Natural killer cell treated with Interleukin-12 subunit alpha and Interleukin-12 subunit beta and Interleukin-15 and Interleukin-18, amount 100 ng/mL, for 72 hours (primary cell): ENCODE data around the gene WDR73. TPM values are rescaled to one million over a fixed set of nuclear protein-coding genes. Genes with fewer than 3 reads are reported as not detected.
"Not testable (repeated sequence)": the region's sequence is repeated elsewhere in the genome, so short reads cannot be mapped to it uniquely, and the experiment has no call there.

Experiments used
- ATAC-seq, 2 donors: fragments of 150-1000 bp; cut with Tn5 transposase in 1 of 2; sonication (Bioruptor Pico), chemical (Tn5 transposase) in 1 of 2; 2 replicates each; pipeline ENCODE4 v1.10.0; 2021
- DNase-seq: peaks from one replicate; pipeline ENCODE4 v3.0.0; 2022; ENCODE audit warnings: low spot score
- H3K27ac Mint-ChIP-seq, 2 donors: 1 replicate in 1 of 2; 2 replicates in 1 of 2; pipeline ENCODE4 v1.8.0; 2022; ENCODE audit warnings: mixed read lengths in 2 of 2, mild to moderate bottlenecking in 1 of 2, moderate library complexity in 1 of 2
- H3K27me3 Mint-ChIP-seq, 2 donors: 1 replicate in 1 of 2; 2 replicates in 1 of 2; pipeline ENCODE4 v1.8.0; 2022; ENCODE audit warnings: mixed read lengths in 2 of 2
- H3K36me3 Mint-ChIP-seq: one replicate; pipeline ENCODE4 v1.8.0; 2022; ENCODE audit warnings: mixed read lengths
- H3K4me1 Mint-ChIP-seq, 2 donors: 1 replicate in 1 of 2; 2 replicates in 1 of 2; pipeline ENCODE4 v1.8.0; 2022; ENCODE audit warnings: low read depth in 2 of 2, mixed read lengths in 2 of 2, mild to moderate bottlenecking in 1 of 2
- H3K4me3 Mint-ChIP-seq: one replicate; pipeline ENCODE4 v1.8.0; 2022; ENCODE audit warnings: mixed read lengths
- H3K9me3 Mint-ChIP-seq: 2 replicates; pipeline ENCODE4 v1.8.0; 2022; ENCODE audit warnings: mixed read lengths
- total RNA-seq, 2 donors: library from RNA; stranded (reverse); gene quantifications; one replicate each; pipeline ENCODE4 v1.2.3, GENCODE V29; 2022

The WDR73 gene
- 10 to 100 TPM; 19.7 to 41.2 TPM for total RNA-seq

DNA sequence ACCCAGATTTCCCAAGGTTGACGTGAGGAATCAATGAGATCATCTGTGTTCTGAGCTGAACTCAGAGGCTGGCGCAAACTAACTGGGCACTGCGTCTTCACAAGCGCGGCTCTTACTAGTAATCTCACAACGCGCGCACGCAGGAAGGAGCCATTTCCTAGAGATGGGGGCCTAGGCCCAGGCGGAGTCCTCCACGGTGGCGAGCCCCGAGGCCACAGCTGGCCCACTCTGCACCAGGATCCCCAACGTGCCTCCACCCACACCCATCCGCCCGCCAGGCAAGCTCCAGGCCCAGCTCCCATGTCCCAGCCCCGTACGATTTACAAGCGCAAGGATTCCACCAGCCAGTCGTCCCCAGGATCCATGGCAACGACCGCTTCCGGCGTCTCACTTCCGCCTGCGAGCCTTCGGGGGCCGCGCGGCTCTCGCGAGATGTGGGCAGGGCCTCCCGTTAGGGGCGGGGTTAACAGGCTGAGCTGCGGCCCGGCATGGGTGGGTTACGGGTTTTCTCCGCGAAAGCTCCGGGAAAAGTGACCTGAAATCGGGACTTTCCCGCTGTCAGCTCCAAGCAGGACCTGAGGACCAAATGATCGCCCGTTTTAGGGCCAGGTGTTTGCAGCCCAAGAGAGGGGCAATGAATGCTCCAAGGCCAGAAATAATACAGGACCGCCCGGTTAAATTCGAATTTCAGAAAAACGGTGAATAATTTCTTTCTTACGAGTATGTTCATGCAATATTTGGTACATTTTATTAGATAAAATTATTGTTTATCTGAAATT is at the start of gene WDR73:
Gene WDR73 (minus strand): TSS at position 374 of the 779 bp plus-strand sequence. CDS start 9 bp downstream, at position 365.
- ATAC-seq (peak; percentile 90 to 94), DNase-seq (peak; percentile 96)
- Mint-ChIP-seq H3K27me3 (no peaks in the 10 kb centered on the region), H3K27ac (peak within 1 kb of the TSS; percentile 80 to 87), H3K4me3 (peak within 1 kb of the TSS; percentile 89), H3K4me1 (peaks cover 39 to 48% of the 10 kb centered on the region in 2 donors), H3K9me3 (no peaks in the 10 kb centered on the region), H3K36me3 (peaks cover 16% of the 10 kb centered on the region)

- H3K9me3 Mint-ChIP-seq, result no peaks in the 10 kb centered on the region
- H3K36me3 Mint-ChIP-seq, result no peaks in the 10 kb centered on the region
- no peak overlapping the region for H3K4me3 Mint-ChIP-seq
- ATAC-seq (no peak), DNase-seq (no peak)
- H3K27me3 Mint-ChIP-seq, result no peaks in the 10 kb centered on the region
- H3K27ac Mint-ChIP-seq, result peak overlapping the region in 1 of 2 donors; percentile 18
- peaks cover 47 to 49% of the 10 kb centered on the region in 2 donors for H3K4me1 Mint-ChIP-seq
Observed at GRCh38 chr15:84703808-84704207, 49.7 kb upstream of the WDR73 start.

DNA sequence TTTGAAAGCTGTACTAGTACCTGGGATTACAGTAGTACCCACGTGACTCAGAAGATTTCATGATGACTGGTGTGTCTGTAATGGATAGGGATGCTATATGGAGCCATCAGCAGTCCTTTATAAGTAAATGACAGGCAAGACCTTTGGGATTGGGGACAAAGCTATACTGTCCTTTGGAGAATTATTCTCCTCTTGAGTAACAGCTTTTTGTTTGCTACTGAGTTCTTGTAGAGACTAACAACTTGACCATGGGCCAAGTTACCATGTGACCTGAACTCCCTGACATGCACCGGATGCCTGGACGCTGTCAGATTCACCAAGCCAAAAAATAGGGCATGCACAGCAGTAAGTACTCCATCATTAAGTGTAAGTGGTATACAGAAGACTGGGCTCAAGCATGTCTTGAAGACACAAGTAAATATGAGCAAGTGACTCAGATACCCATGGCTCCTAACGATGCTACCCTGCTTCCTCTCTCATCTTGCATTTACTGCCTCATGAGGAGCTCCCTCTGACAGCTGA is 48.9 kb upstream of the WDR73 start:
- Mint-ChIP-seq H3K4me1 (peaks cover 41 to 45% of the 10 kb centered on the region in 2 donors), H3K36me3 (no peaks in the 10 kb centered on the region), H3K27me3 (no peaks in the 10 kb centered on the region)

GRCh38 chr15:84699538-84700191 is 45.6 kb upstream of the WDR73 start:
- ATAC-seq (no peak), DNase-seq (no peak)
- Mint-ChIP-seq H3K4me1 (peaks cover 46 to 51% of the 10 kb centered on the region in 2 donors), H3K9me3 (no peaks in the 10 kb centered on the region), H3K4me3 (no peak overlapping the region), H3K27me3 (no peaks in the 10 kb centered on the region), H3K27ac (no peak overlapping the region), H3K36me3 (no peaks in the 10 kb centered on the region)

More for the DNA sequence above, 48.9 kb upstream of the WDR73 start:
- Mint-ChIP-seq H3K27ac (peak overlapping the region in 1 of 2 donors; percentile 18), H3K9me3 (no peaks in the 10 kb centered on the region), H3K4me3 (no peak overlapping the region)
- DNase-seq, result no peak
- peak; percentile 40 to 49 for ATAC-seq

GRCh38 chr15:84697236-84697990 is 43.3 kb upstream of the WDR73 start:
- no peaks in the 10 kb centered on the region for H3K9me3 Mint-ChIP-seq
- no peak overlapping the region for H3K27ac Mint-ChIP-seq
- no peaks in the 10 kb centered on the region for H3K36me3 Mint-ChIP-seq
- no peak for DNase-seq
- ATAC-seq, result no peak
- no peaks in the 10 kb centered on the region for H3K27me3 Mint-ChIP-seq
- no peak overlapping the region for H3K4me3 Mint-ChIP-seq
- peaks cover 24 to 31% of the 10 kb centered on the region in 2 donors for H3K4me1 Mint-ChIP-seq

DNA sequence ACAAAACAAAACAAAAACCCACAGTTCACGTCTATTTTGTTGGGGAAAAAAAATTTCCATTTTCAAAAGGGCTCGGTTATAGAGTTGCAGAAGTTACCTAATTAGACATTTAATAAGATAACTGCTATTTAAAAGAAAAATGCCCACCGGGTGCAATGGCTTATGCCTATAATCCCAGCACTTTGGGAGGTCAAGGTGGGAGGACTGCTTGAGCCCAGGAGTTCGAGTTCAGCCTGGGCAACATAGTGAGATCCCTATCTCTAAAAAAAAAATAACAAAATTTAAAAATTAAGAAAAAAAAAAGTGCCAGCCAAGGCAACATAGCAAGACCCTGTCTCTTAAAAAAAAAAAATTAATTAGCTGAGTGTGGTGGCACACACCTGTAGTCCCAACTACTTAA is 42.7 kb upstream of the WDR73 start:
- H3K36me3 Mint-ChIP-seq, result no peaks in the 10 kb centered on the region
- H3K9me3 Mint-ChIP-seq, result no peaks in the 10 kb centered on the region
- no peaks in the 10 kb centered on the region for H3K27me3 Mint-ChIP-seq
- H3K4me3 Mint-ChIP-seq, result no peak overlapping the region
- no peak for ATAC-seq
- no peak overlapping the region for H3K27ac Mint-ChIP-seq
- H3K4me1 Mint-ChIP-seq, result peaks cover 27 to 31% of the 10 kb centered on the region in 2 donors
- DNase-seq, result no peak

DNA sequence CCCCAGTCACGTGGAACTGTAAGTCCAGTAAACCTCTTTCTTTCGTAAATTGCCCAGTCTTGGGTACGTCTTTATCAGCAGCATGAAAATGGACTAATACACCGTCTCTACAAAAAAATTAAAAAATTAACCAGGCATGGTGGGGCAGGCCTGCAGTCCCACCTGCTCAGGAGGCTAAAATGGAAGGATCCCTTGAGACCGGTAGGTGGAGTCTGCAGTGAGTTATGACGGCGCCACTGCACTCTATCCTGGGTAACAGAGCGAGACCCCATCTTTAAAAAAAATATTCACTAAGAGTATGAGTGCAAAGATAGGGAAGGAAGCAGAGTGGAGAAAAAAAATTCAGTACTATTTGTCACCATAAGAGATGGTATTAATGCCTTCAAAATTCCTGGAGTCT is 36.3 kb upstream of the WDR73 start:
- Mint-ChIP-seq H3K4me3 (no peak overlapping the region), H3K4me1 (peaks cover 5 to 6% of the 10 kb centered on the region in 2 donors), H3K36me3 (peaks cover 8% of the 10 kb centered on the region), H3K27ac (no peak overlapping the region), H3K9me3 (no peaks in the 10 kb centered on the region), H3K27me3 (no peaks in the 10 kb centered on the region)
- ATAC-seq (no peak), DNase-seq (no peak)

GRCh38 chr15:84689858-84690257 is 35.8 kb upstream of the WDR73 start:
- DNase-seq (no peak), ATAC-seq (no peak)
- H3K4me3 Mint-ChIP-seq, result no peak overlapping the region
- H3K4me1 Mint-ChIP-seq, result peaks cover 5 to 6% of the 10 kb centered on the region in 2 donors
- no peak overlapping the region for H3K27ac Mint-ChIP-seq
- H3K36me3 Mint-ChIP-seq, result peaks cover 8% of the 10 kb centered on the region
- no peaks in the 10 kb centered on the region for H3K27me3 Mint-ChIP-seq
- no peaks in the 10 kb centered on the region for H3K9me3 Mint-ChIP-seq

- ATAC-seq, H3K36me3 Mint-ChIP-seq, H3K9me3 Mint-ChIP-seq, H3K4me3 Mint-ChIP-seq, H3K27ac Mint-ChIP-seq, DNase-seq, H3K27me3 Mint-ChIP-seq: not testable (repeated sequence)
- H3K4me1 Mint-ChIP-seq, result peaks cover 9 to 11% of the 10 kb centered on the region in 2 donors
Observed at GRCh38 chr15:84686446-84686845, 32.4 kb upstream of the WDR73 start.

GRCh38 chr15:84685304-84685703 is 31.2 kb upstream of the WDR73 start:
- H3K4me3 Mint-ChIP-seq, result no peak overlapping the region
- no peak for ATAC-seq
- H3K4me1 Mint-ChIP-seq, result peaks cover 6 to 10% of the 10 kb centered on the region in 2 donors
- H3K36me3 Mint-ChIP-seq, result peaks cover 7% of the 10 kb centered on the region
- no peak for DNase-seq
- no peak overlapping the region for H3K27ac Mint-ChIP-seq
- no peaks in the 10 kb centered on the region for H3K27me3 Mint-ChIP-seq
- no peaks in the 10 kb centered on the region for H3K9me3 Mint-ChIP-seq

GRCh38 chr15:84684092-84684491 is 30.0 kb upstream of the WDR73 start:
- Mint-ChIP-seq H3K4me3 (no peak overlapping the region), H3K36me3 (peaks cover 4% of the 10 kb centered on the region), H3K27me3 (no peaks in the 10 kb centered on the region), H3K27ac (no peak overlapping the region), H3K9me3 (no peaks in the 10 kb centered on the region), H3K4me1 (peaks cover 6 to 7% of the 10 kb centered on the region in 2 donors)
- DNase-seq (no peak), ATAC-seq (no peak)

- Mint-ChIP-seq H3K4me1 (peaks cover 6 to 7% of the 10 kb centered on the region in 2 donors), H3K27ac (peak overlapping the region in 1 of 2 donors; percentile 54), H3K4me3 (no peak overlapping the region)
Observed at GRCh38 chr15:84681831-84682230, 27.7 kb upstream of the WDR73 start.

DNA sequence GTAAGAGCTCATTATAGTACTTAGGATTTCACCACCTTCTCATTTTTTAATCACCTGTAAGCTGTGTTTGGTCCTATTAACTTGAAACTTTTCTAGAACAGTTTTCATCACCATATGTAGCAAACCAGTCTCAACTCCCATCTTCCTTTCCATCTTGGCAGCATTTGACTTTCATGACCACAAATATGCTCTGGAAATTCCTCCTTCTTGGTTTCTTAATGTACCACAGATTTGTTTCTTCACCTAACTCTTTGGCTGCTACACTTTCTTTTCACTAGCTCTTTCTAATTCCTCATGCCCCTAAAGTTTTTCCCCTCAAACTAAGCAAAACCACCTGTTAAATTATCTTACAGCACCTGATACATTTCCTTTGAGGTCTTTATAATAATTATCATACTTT is 17.1 kb upstream of the WDR73 start:
- Mint-ChIP-seq H3K27ac (peak overlapping the region; percentile 22 to 52), H3K36me3 (peaks cover 32% of the 10 kb centered on the region), H3K4me1 (peaks cover 26 to 37% of the 10 kb centered on the region in 2 donors), H3K4me3 (no peak overlapping the region), H3K27me3 (no peaks in the 10 kb centered on the region), H3K9me3 (no peaks in the 10 kb centered on the region)
- ATAC-seq (no peak), DNase-seq (no peak)

More at GRCh38 chr15:84681831-84682230, 27.7 kb upstream of the WDR73 start:
- Mint-ChIP-seq H3K9me3 (no peaks in the 10 kb centered on the region), H3K27me3 (no peaks in the 10 kb centered on the region), H3K36me3 (peaks cover 4% of the 10 kb centered on the region)
- ATAC-seq, result peak in 1 of 2 donors; percentile 27
- no peak for DNase-seq
